HG03060 (cell line): Measurements from ENCODE around the gene CRNKL1.

Experiments
- ATAC-seq: cut with Tn5 transposase; IDR thresholded peaks from one replicate; pipeline ENCODE4 v1.9.1; 2021; ENCODE audit warnings: low read depth, moderate number of reproducible peaks; ENCODE audit not compliant: unreplicated experiment

CRNKL1 gene

DNA sequence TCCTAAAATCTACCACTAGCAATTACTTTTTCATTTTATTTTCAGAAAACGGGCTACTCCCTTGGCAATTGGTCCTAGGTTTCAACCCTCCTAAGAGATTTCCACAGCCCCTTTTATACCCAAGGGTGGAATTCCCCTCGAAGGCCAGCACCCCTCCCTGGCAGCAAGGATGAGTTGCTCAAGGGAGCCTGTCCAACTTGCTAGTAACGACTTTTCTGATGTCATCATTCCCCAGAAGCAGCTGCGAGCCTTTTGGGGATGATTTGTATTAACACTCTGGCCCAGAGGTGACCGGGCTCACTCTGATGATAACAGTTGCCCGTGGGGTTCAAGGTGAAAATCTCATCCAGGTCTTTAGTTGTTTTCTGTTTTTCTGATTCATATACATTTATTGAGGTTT lies 65.8 kb downstream of the CRNKL1 start:
- ATAC-seq = no peak
